ENCODE results near the gene MSS51.
"Not testable (repeated sequence)": the region's sequence is repeated elsewhere in the genome, so short reads cannot be mapped to it uniquely, and the experiment has no call there.

Gene MSS51

GRCh38 chr10:73401636-73402035, 31.7 kb downstream of the MSS51 start:
- Histone ChIP-seq H3K36me3 (ENCODE audit: control insufficient read depth, insufficient read depth, low read length) (peaks cover 23% of the 10 kb centered on the region), H3K9ac (ENCODE audit: low read depth, low read length) (no peak overlapping the region), H3K4me3 (ENCODE audit: low read depth, low read length) (no peak overlapping the region), H3K27me3 (ENCODE audit: control insufficient read depth, insufficient read depth, low read length) (no peaks in the 10 kb centered on the region), H3K27ac (ENCODE audit: low read depth, low read length) (no peak overlapping the region), H3K4me1 (ENCODE audit: control insufficient read depth, insufficient read depth, low read length) (no peaks in the 10 kb centered on the region; the same call in 1 of the 2 replicates), H3K9me3 (ENCODE audit: control insufficient read depth, insufficient read depth, low read length) (no peaks in the 10 kb centered on the region; the same call in 1 of the 2 replicates)

- no peaks in the 10 kb centered on the region; the same call in 1 of the 2 replicates for H3K9me3 ChIP-seq (ENCODE audit: control insufficient read depth, insufficient read depth, low read length)
- no peaks in the 10 kb centered on the region for H3K27me3 ChIP-seq (ENCODE audit: control insufficient read depth, insufficient read depth, low read length)
- H3K9ac ChIP-seq (ENCODE audit: low read depth, low read length), result no peak overlapping the region
- H3K4me3 ChIP-seq (ENCODE audit: low read depth, low read length), result no peak overlapping the region
- H3K27ac ChIP-seq (ENCODE audit: low read depth, low read length), result no peak overlapping the region
- H3K4me1 ChIP-seq (ENCODE audit: control insufficient read depth, insufficient read depth, low read length), result no peaks in the 10 kb centered on the region; the same call in 1 of the 2 replicates
- H3K36me3 ChIP-seq (ENCODE audit: control insufficient read depth, insufficient read depth, low read length), result peaks cover 44% of the 10 kb centered on the region
These were observed 34.3 kb downstream of the MSS51 start for GRCh38 chr10:73399063-73399462.

- no peaks in the 10 kb centered on the region for H3K4me1 ChIP-seq (ENCODE audit: control insufficient read depth, insufficient read depth, low read length)
- H3K9ac ChIP-seq (ENCODE audit: low read depth, low read length), result no peak overlapping the region
- H3K36me3 ChIP-seq (ENCODE audit: control insufficient read depth, insufficient read depth, low read length), result peaks cover 44% of the 10 kb centered on the region
- H3K27me3 ChIP-seq (ENCODE audit: control insufficient read depth, insufficient read depth, low read length), result no peaks in the 10 kb centered on the region
- H3K9me3 ChIP-seq (ENCODE audit: control insufficient read depth, insufficient read depth, low read length), result no peaks in the 10 kb centered on the region; the same call in 1 of the 2 replicates
- no peak overlapping the region for H3K27ac ChIP-seq (ENCODE audit: low read depth, low read length)
- H3K4me3 ChIP-seq (ENCODE audit: low read depth, low read length), result no peak overlapping the region
These were observed 35.3 kb downstream of the MSS51 start for GRCh38 chr10:73398024-73398423.

GRCh38 chr10:73394325-73394724, 39.0 kb downstream of the MSS51 start:
- peaks cover 56% of the 10 kb centered on the region for H3K36me3 ChIP-seq (ENCODE audit: control insufficient read depth, insufficient read depth, low read length)
- H3K9ac ChIP-seq (ENCODE audit: low read depth, low read length); H3K4me3 ChIP-seq (ENCODE audit: low read depth, low read length); H3K27ac ChIP-seq (ENCODE audit: low read depth, low read length); H3K9me3 ChIP-seq (ENCODE audit: control insufficient read depth, insufficient read depth, low read length); H3K27me3 ChIP-seq (ENCODE audit: control insufficient read depth, insufficient read depth, low read length); H3K4me1 ChIP-seq (ENCODE audit: control insufficient read depth, insufficient read depth, low read length): not testable (repeated sequence)

- Histone ChIP-seq H3K9me3 (ENCODE audit: control insufficient read depth, insufficient read depth, low read length) (no peaks in the 10 kb centered on the region), H3K27me3 (ENCODE audit: control insufficient read depth, insufficient read depth, low read length) (no peaks in the 10 kb centered on the region), H3K36me3 (ENCODE audit: control insufficient read depth, insufficient read depth, low read length) (peaks cover 64% of the 10 kb centered on the region), H3K9ac (ENCODE audit: low read depth, low read length) (no peak overlapping the region), H3K4me1 (ENCODE audit: control insufficient read depth, insufficient read depth, low read length) (no peaks in the 10 kb centered on the region), H3K4me3 (ENCODE audit: low read depth, low read length) (no peak overlapping the region), H3K27ac (ENCODE audit: low read depth, low read length) (no peak overlapping the region)
These were observed 45.1 kb downstream of the MSS51 start for GRCh38 chr10:73388228-73388627.

- no peaks in the 10 kb centered on the region for H3K9me3 ChIP-seq (ENCODE audit: control insufficient read depth, insufficient read depth, low read length)
- H3K27ac ChIP-seq (ENCODE audit: low read depth, low read length), result no peak overlapping the region
- peaks cover 80% of the 10 kb centered on the region for H3K36me3 ChIP-seq (ENCODE audit: control insufficient read depth, insufficient read depth, low read length)
- no peak overlapping the region for H3K4me3 ChIP-seq (ENCODE audit: low read depth, low read length)
- no peak overlapping the region for H3K9ac ChIP-seq (ENCODE audit: low read depth, low read length)
- no peaks in the 10 kb centered on the region for H3K4me1 ChIP-seq (ENCODE audit: control insufficient read depth, insufficient read depth, low read length)
- no peaks in the 10 kb centered on the region for H3K27me3 ChIP-seq (ENCODE audit: control insufficient read depth, insufficient read depth, low read length)
These were observed 46.8 kb downstream of the MSS51 start for GRCh38 chr10:73386583-73386982.

- Histone ChIP-seq H3K27me3 (ENCODE audit: control insufficient read depth, insufficient read depth, low read length) (no peaks in the 10 kb centered on the region), H3K9me3 (ENCODE audit: control insufficient read depth, insufficient read depth, low read length) (no peaks in the 10 kb centered on the region), H3K4me1 (ENCODE audit: control insufficient read depth, insufficient read depth, low read length) (no peaks in the 10 kb centered on the region), H3K9ac (ENCODE audit: low read depth, low read length) (no peak overlapping the region), H3K27ac (ENCODE audit: low read depth, low read length) (no peak overlapping the region), H3K4me3 (ENCODE audit: low read depth, low read length) (no peak overlapping the region), H3K36me3 (ENCODE audit: control insufficient read depth, insufficient read depth, low read length) (peaks cover 87% of the 10 kb centered on the region)
These were observed 54.2 kb downstream of the MSS51 start for GRCh38 chr10:73379064-73379748.

- H3K36me3 ChIP-seq (ENCODE audit: control insufficient read depth, insufficient read depth, low read length), result peaks cover 69% of the 10 kb centered on the region
These were observed 56.7 kb downstream of the MSS51 start for GRCh38 chr10:73376679-73377078.

More at GRCh38 chr10:73376679-73377078, 56.7 kb downstream of the MSS51 start:
- no peaks in the 10 kb centered on the region for H3K27me3 ChIP-seq (ENCODE audit: control insufficient read depth, insufficient read depth, low read length)
- no peak overlapping the region for H3K9ac ChIP-seq (ENCODE audit: low read depth, low read length)
- H3K4me3 ChIP-seq (ENCODE audit: low read depth, low read length), result no peak overlapping the region
- H3K27ac ChIP-seq (ENCODE audit: low read depth, low read length), result no peak overlapping the region
- no peaks in the 10 kb centered on the region for H3K4me1 ChIP-seq (ENCODE audit: control insufficient read depth, insufficient read depth, low read length)
- H3K9me3 ChIP-seq (ENCODE audit: control insufficient read depth, insufficient read depth, low read length), result no peaks in the 10 kb centered on the region
